IMR-90 (cell line): Measurements from ENCODE around the gene DNASE2B.

ENCODE experiments used
- BHLHE40 ChIP-seq: fragments of 150-350 bp; IDR thresholded peaks from 2 replicates; pipeline ENCODE4 v1.6.1; 2016; ENCODE audit warnings: mild to moderate bottlenecking, low read depth, low read length
- CTCF ChIP-seq: conservative IDR thresholded peaks from 2 replicates; pipeline ENCODE4 v1.5.1; 2012; ENCODE audit warnings: mild to moderate bottlenecking, low read depth, low read length, improper control_type of control experiment
- ELK1 ChIP-seq: fragments of 150-350 bp; IDR thresholded peaks from 2 replicates; pipeline ENCODE4 v1.6.1; 2016; ENCODE audit warnings: low read depth, mild to moderate bottlenecking, low read length, moderate library complexity, borderline replicate concordance
- NFE2L2 ChIP-seq: fragments of 150-350 bp; IDR thresholded peaks from 2 replicates; pipeline ENCODE4 v1.6.1; 2016; ENCODE audit warnings: low read depth, mild to moderate bottlenecking, low read length
- POLR2A ChIP-seq: IDR thresholded peaks from 2 replicates; pipeline ENCODE4 v1.6.1; 2012; ENCODE audit warnings: mild to moderate bottlenecking, low read depth, low read length
- RCOR1 ChIP-seq: IDR thresholded peaks from 2 replicates; pipeline ENCODE4 v1.6.1; 2012; ENCODE audit warnings: mild to moderate bottlenecking, low read length, improper control_type of control experiment; ENCODE audit not compliant: insufficient replicate concordance
- RFX5 ChIP-seq: IDR thresholded peaks from 2 replicates; pipeline ENCODE4 v1.8.0; 2012; ENCODE audit warnings: low read depth, mild to moderate bottlenecking, low read length, moderate library complexity
- SMC3 ChIP-seq: fragments of 150-350 bp; IDR thresholded peaks from 2 replicates; pipeline ENCODE4 v1.6.1; 2016; ENCODE audit warnings: low read depth, mild to moderate bottlenecking, antibody characterized with exemption, low read length, moderate library complexity
- USF2 ChIP-seq: fragments of 150-350 bp; IDR thresholded peaks from 2 replicates; pipeline ENCODE4 v1.6.1; 2017; ENCODE audit warnings: mild to moderate bottlenecking, antibody characterized with exemption, low read length, low read depth

GRCh38 chr1:84353695-84354094, 44.6 kb upstream of the DNASE2B start:
- no peak for TF ChIP-seq CTCF
- no peak for TF ChIP-seq USF2
- no peak for TF ChIP-seq POLR2A
- TF ChIP-seq BHLHE40: no peak
- no peak for TF ChIP-seq NFE2L2
- TF ChIP-seq SMC3: no peak
- no peak for TF ChIP-seq ELK1
- TF ChIP-seq RFX5: no peak
- no peak for TF ChIP-seq RCOR1
